Breast epithelium (tissue), 3 donors: ENCODE measurements around the gene FBXO11.

Source experiments
- CTCF ChIP-seq, 3 donors: fragments of 450-650 bp; IDR thresholded peaks; one replicate each; pipeline ENCODE4 v1.5.1; 2016 to 2017; ENCODE audit warnings: antibody characterized with exemption in 3 of 3, mild to moderate bottlenecking in 3 of 3, moderate library complexity in 3 of 3
- POLR2A ChIP-seq: fragments of 450-650 bp; IDR thresholded peaks from one replicate; pipeline ENCODE4 v1.6.1; 2016; ENCODE audit warnings: antibody characterized with exemption, mild to moderate bottlenecking, moderate library complexity

- TF ChIP-seq POLR2A = no peak
- no peak for TF ChIP-seq CTCF (IDR thresholded peaks at IDR 0.05)
Observed at GRCh38 chr2:47946593-47946992, 40.3 kb upstream of the FBXO11 start.
